Stimulated activated CD4-positive, alpha-beta T cell treated with anti-CD3 and anti-CD28 coated beads, Interleukin-15, amount 100 ng/mL, for 1 hour (primary cell): ENCODE results near the gene DSCAM.

Experiments
- DNase-seq, 2 donors: peaks; one replicate each; pipeline ENCODE4 v3.0.0-alpha.2; 2020; ENCODE audit warnings: low read depth in 1 of 2, low spot score in 1 of 2

DSCAM gene

GRCh38 chr21:40668555-40669275 is 178.2 kb downstream of the DSCAM start:
- no peak for DNase-seq

GRCh38 chr21:40667967-40668366 is 179.0 kb downstream of the DSCAM start:
- DNase-seq = no peak

- DNase-seq = no peak
Measured at GRCh38 chr21:40662889-40663288, 184.1 kb downstream of the DSCAM start.

- DNase-seq = no peak
Measured at GRCh38 chr21:40660461-40660860, 186.5 kb downstream of the DSCAM start.

GRCh38 chr21:40658311-40658710 is 188.6 kb downstream of the DSCAM start:
- no peak for DNase-seq

GRCh38 chr21:40652436-40652835 is 194.5 kb downstream of the DSCAM start:
- DNase-seq = no peak

- DNase-seq = no peak
Measured at GRCh38 chr21:40647706-40648105, 199.3 kb downstream of the DSCAM start.

- DNase-seq = no peak
Measured at GRCh38 chr21:40646651-40647050, 200.3 kb downstream of the DSCAM start.

- no peak for DNase-seq
Measured at GRCh38 chr21:40641042-40641441, 205.9 kb downstream of the DSCAM start.

- DNase-seq = no peak
Measured at GRCh38 chr21:40640266-40640789, 206.6 kb downstream of the DSCAM start.

GRCh38 chr21:40639616-40640194 is 207.3 kb downstream of the DSCAM start:
- DNase-seq = no peak

GRCh38 chr21:40638466-40639251 is 208.3 kb downstream of the DSCAM start:
- no peak for DNase-seq

- DNase-seq = no peak
Measured at GRCh38 chr21:40636026-40636425, 210.9 kb downstream of the DSCAM start.

GRCh38 chr21:40635391-40635790 is 211.6 kb downstream of the DSCAM start:
- no peak for DNase-seq

GRCh38 chr21:40634141-40634540 is 212.8 kb downstream of the DSCAM start:
- DNase-seq = no peak

- no peak for DNase-seq
Measured at GRCh38 chr21:40633048-40633447, 213.9 kb downstream of the DSCAM start.

- DNase-seq = no peak
Measured at GRCh38 chr21:40631211-40631610, 215.7 kb downstream of the DSCAM start.

GRCh38 chr21:40625991-40626390 is 221.0 kb downstream of the DSCAM start:
- no peak for DNase-seq

- no peak for DNase-seq
Measured at GRCh38 chr21:40623528-40623927, 223.4 kb downstream of the DSCAM start.

GRCh38 chr21:40622531-40622930 is 224.4 kb downstream of the DSCAM start:
- no peak for DNase-seq

GRCh38 chr21:40620386-40621145 is 226.4 kb downstream of the DSCAM start:
- DNase-seq = no peak
